ENCODE data around the gene RFX6.
"Not testable (repeated sequence)": the region's sequence is repeated elsewhere in the genome, so short reads cannot be mapped to it uniquely, and the experiment has no call there.

RFX6 gene, protein sequence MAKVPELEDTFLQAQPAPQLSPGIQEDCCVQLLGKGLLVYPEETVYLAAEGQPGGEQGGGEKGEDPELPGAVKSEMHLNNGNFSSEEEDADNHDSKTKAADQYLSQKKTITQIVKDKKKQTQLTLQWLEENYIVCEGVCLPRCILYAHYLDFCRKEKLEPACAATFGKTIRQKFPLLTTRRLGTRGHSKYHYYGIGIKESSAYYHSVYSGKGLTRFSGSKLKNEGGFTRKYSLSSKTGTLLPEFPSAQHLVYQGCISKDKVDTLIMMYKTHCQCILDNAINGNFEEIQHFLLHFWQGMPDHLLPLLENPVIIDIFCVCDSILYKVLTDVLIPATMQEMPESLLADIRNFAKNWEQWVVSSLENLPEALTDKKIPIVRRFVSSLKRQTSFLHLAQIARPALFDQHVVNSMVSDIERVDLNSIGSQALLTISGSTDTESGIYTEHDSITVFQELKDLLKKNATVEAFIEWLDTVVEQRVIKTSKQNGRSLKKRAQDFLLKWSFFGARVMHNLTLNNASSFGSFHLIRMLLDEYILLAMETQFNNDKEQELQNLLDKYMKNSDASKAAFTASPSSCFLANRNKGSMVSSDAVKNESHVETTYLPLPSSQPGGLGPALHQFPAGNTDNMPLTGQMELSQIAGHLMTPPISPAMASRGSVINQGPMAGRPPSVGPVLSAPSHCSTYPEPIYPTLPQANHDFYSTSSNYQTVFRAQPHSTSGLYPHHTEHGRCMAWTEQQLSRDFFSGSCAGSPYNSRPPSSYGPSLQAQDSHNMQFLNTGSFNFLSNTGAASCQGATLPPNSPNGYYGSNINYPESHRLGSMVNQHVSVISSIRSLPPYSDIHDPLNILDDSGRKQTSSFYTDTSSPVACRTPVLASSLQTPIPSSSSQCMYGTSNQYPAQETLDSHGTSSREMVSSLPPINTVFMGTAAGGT

DNA sequence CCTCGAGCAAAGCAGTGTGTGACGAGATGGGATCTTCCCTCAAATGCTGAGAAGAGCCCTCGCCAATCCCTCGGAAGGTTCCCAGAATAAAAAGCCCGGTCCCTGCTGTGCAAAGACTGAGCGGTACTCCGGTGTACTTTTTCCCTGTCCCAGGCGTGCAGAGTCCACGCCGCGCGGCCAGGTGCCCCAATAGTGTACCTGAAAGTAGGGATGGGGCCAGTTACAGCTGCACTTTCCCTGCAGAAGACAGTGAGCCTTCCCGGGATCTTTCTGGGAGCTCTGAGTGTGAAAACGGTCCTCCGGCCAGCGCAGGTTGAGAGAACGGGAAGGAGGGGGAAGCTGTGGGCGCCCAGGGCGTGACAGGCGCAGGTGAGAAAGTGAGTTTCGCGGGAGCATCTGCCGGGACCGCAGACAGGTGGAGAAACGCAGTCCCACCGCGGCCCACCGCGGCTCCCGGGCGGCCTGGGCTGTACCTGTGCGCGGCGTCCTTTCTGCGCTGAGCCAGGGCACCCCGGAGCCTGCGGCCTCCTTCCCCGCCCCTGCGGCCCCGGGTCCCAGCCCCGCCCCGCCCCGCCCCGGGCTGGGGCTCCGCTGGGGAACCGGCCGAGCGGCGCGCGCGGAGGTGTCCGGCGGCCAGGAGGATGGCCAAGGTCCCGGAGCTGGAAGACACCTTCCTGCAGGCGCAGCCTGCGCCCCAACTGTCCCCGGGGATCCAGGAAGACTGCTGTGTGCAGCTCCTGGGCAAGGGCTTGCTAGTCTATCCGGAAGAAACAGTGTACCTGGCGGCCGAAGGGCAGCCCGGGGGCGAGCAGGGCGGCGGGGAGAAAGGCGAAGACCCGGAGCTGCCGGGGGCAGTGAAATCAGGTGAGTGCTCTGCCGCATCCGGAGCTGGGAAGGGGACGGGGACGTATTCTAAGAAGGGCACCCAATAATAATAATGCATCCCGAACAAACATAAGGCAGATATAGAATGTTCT, at the start of gene RFX6:
TSS of gene RFX6 (plus strand) at position 608 of the 977 bp plus-strand sequence. CDS start at position 642, 34 bp downstream.
- no peak within 1 kb of the TSS for H3K4me3 ChIP-seq (ENCODE audit: low read depth, low read length)

DNA sequence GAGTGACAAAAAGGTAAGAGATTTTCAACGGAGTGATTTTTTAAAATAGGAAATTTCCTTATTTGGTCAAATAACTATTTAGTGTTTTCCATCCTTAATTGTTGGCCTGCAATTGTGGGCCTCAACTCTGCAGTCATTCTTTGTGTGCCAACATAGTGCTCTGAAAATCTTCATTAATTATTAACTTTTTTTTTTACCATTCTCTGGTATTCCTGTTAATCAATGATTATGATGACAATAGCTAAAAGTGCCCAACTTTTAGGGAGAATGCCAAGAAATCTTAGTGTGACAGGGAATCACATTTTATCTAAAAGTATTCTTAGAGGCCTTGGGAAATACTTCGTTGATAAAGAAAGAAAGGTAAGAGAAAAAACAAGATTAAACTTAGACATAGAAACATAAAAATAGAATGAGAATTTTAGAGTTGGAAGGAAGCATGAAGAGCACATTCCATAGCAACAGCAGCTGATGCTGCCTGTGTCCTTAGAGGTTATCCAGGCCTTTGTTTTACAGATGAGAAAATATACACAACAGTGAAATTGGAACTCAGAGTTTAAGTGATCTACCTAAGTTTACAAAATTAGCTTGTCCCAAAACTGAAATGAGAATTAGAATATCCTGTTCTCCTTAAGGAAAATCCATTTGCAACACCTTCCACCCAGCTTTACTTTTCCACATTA, 49.3 kb upstream of the RFX6 start:
- H3K4me3 ChIP-seq (ENCODE audit: low read depth, low read length) = no peak overlapping the region
- TF ChIP-seq, protein P1, sequence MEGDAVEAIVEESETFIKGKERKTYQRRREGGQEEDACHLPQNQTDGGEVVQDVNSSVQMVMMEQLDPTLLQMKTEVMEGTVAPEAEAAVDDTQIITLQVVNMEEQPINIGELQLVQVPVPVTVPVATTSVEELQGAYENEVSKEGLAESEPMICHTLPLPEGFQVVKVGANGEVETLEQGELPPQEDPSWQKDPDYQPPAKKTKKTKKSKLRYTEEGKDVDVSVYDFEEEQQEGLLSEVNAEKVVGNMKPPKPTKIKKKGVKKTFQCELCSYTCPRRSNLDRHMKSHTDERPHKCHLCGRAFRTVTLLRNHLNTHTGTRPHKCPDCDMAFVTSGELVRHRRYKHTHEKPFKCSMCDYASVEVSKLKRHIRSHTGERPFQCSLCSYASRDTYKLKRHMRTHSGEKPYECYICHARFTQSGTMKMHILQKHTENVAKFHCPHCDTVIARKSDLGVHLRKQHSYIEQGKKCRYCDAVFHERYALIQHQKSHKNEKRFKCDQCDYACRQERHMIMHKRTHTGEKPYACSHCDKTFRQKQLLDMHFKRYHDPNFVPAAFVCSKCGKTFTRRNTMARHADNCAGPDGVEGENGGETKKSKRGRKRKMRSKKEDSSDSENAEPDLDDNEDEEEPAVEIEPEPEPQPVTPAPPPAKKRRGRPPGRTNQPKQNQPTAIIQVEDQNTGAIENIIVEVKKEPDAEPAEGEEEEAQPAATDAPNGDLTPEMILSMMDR (IDR thresholded peaks at IDR 0.05; ENCODE audit: insufficient read depth, low read depth, low read length, missing control alignments) = no peak
- no peak for DNase-seq (ENCODE audit: low read depth)

More for the DNA sequence above, at the start of gene RFX6:
- no peak for DNase-seq (ENCODE audit: low read depth)
- TF ChIP-seq, protein P1 (IDR thresholded peaks at IDR 0.05; ENCODE audit: insufficient read depth, low read depth, low read length, missing control alignments) = no peak

DNA sequence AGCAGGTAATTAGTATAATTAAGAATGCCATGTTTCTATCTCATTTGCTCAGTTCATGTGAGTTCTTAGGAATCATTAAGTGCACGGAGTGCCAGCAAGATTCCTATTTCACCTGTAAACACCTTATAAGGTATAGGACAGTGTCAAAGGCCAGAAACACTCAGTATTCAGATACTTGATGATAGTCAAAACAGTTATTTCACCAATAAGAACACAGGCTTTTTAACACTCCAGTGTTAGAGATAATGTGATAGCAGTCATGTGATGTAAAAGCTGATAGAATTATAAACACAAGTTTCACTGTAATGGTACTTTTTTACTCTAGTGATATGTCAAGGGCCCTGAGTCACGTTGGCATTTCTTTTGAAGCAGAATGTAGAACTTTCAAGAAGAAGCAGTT, 48.1 kb upstream of the RFX6 start, which contains the start of gene GPRC6A:
TSS of gene GPRC6A (minus strand) at position 101 of the 400 bp plus-strand sequence. CDS start at position 31, 70 bp downstream.
- no peak within 1 kb of the TSS for H3K4me3 ChIP-seq (ENCODE audit: low read depth, low read length)
- DNase-seq (ENCODE audit: low read depth) = no peak
- TF ChIP-seq, protein P1 (IDR thresholded peaks at IDR 0.05; ENCODE audit: insufficient read depth, low read depth, low read length, missing control alignments) = no peak

DNA sequence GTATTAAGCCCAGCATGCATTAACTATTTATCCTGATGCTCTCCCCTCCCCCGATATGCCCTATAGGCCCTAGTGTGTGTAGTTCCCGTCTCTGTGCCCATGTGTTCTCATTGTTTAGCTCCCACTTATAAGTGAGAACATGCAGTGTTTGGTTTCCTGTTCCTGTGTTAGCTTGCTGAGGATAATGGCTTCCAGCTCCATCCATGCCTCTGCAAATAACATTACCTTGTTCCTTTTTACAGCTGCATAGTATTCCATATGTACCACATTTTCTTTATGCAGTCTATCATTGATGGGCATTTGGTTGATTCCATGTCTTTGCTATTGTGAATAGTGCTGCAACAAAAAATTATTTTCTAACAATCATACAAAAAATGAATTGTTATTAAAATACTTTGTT, 42.5 kb upstream of the RFX6 start:
- not testable (repeated sequence) for DNase-seq (ENCODE audit: low read depth); H3K4me3 ChIP-seq (ENCODE audit: low read depth, low read length)

DNA sequence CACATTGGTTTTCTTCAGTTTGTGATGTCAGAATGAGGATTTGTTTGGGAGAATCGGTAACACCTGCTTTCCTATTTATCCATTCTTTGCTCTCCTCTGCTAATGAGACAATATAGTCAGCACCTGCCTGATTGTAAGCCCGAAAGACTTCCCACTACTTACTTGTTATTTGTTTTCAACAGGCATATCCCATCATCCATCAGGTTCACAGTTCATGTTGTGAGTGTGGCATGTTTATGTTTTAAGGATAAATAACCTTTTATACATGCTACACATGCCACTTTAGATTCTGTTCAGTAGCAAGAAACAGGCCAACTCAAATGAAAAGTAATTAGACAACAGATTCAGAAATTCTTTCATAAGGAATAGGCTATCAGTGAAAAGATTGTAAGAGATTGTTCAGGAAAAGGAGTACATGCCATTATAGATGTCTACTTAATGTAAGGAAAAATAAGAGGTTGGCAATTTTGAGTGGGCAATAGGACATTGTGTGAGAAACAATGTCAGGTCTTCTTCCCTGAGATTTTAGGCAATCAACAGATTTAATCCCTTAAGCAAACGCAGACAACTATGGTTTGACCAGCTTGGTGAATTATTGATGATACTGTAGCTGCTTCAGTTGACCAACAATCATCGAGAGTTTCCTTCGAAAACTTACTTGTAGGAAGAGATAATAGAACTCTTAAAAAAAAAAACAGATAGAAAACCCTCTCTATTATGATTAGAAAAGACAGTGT, 40.3 kb upstream of the RFX6 start:
- TF ChIP-seq, protein P1 (IDR thresholded peaks at IDR 0.05; ENCODE audit: insufficient read depth, low read depth, low read length, missing control alignments) = no peak

DNA sequence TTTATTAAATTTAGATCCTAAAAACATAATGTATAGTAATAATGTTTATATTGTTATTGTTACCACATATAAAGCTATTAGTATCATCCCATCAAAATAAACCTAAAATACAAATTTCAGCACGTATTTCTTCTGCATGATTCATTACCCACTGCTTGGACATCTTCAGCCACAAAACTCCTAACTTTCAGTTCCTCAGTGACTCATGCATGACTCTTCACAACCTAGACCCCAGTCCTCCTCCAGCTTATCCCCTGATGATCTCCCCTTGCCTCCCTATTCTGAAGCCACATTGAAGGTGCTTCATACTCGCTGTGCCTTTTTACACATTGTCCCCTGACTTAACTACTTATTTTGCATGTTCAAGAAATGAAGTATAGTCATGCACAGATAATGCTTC, 37.0 kb upstream of the RFX6 start:
- TF ChIP-seq, protein P1 (IDR thresholded peaks at IDR 0.05; ENCODE audit: insufficient read depth, low read depth, low read length, missing control alignments) = no peak
- H3K4me3 ChIP-seq (ENCODE audit: low read depth, low read length) = no peak overlapping the region
- no peak for DNase-seq (ENCODE audit: low read depth)

More for the DNA sequence above, 40.3 kb upstream of the RFX6 start:
- no peak for DNase-seq (ENCODE audit: low read depth)
- H3K4me3 ChIP-seq (ENCODE audit: low read depth, low read length) = no peak overlapping the region

All from GM12865 (cell line).